Astrocyte (in vitro differentiated cells and primary cell): ENCODE data around the gene LIMS1. TPM values are rescaled to one million over a fixed set of nuclear protein-coding genes. Genes with fewer than 3 reads are reported as not detected.

Source experiments
- DNase-seq: peaks from one replicate; pipeline ENCODE4 v3.0.0-alpha.2; 2010; ENCODE audit warnings: low read depth
- FAIRE-seq: peaks from 2 replicates; lab custom pipeline; 2011; peaks lifted over from hg19 to GRCh38; lab: Jason Lieb, UNC
- H2AFZ ChIP-seq: 2 replicates; pipeline ENCODE4 v1.6.0; 2012; ENCODE audit warnings: low read depth, low read length, inconsistent platforms
- H3K27ac ChIP-seq: 2 replicates; pipeline ENCODE4 v1.5.1; 2011; ENCODE audit warnings: low read depth, low read length, inconsistent platforms
- H3K27me3 ChIP-seq: 2 replicates; pipeline ENCODE4 v1.6.0; 2011; ENCODE audit warnings: low read length, inconsistent platforms; ENCODE audit not compliant: insufficient read depth
- H3K36me3 ChIP-seq: 2 replicates; pipeline ENCODE4 v1.5.1; 2011; ENCODE audit warnings: low read length, inconsistent platforms; ENCODE audit not compliant: insufficient read depth
- H3K4me1 ChIP-seq: 2 replicates; pipeline ENCODE4 v1.5.1; 2011; ENCODE audit warnings: low read length, inconsistent platforms; ENCODE audit not compliant: insufficient read depth
- H3K4me2 ChIP-seq: 2 replicates; pipeline ENCODE4 v1.6.0; 2012; ENCODE audit warnings: low read length, inconsistent platforms
- H3K4me3 ChIP-seq: 2 replicates; pipeline ENCODE4 v1.5.1; 2011; ENCODE audit warnings: low read depth, mild to moderate bottlenecking, low read length, inconsistent platforms; ENCODE audit not compliant: insufficient read depth
- H3K79me2 ChIP-seq: 2 replicates; pipeline ENCODE4 v1.6.0; 2012; ENCODE audit warnings: mild to moderate bottlenecking, low read length, inconsistent platforms; ENCODE audit not compliant: insufficient read depth
- H3K9ac ChIP-seq: 2 replicates; pipeline ENCODE4 v1.6.0; 2012; ENCODE audit warnings: mild to moderate bottlenecking, low read length, inconsistent platforms
- H3K9me3 ChIP-seq: 2 replicates; pipeline ENCODE4 v1.5.1; 2012; ENCODE audit warnings: low read depth, mild to moderate bottlenecking, low read length, inconsistent platforms; ENCODE audit not compliant: insufficient read depth
- H4K20me1 ChIP-seq: 2 replicates; pipeline ENCODE4 v1.6.0; 2012; ENCODE audit warnings: low read length, inconsistent platforms; ENCODE audit not compliant: insufficient read depth
- H3K27ac Mint-ChIP-seq: one replicate; pipeline ENCODE4 v1.8.0; 2021; ENCODE audit warnings: mild to moderate bottlenecking, mixed read lengths; ENCODE audit not compliant: unreplicated experiment
- H3K27me3 Mint-ChIP-seq: one replicate; pipeline ENCODE4 v1.8.0; 2021; ENCODE audit warnings: low read depth, mixed read lengths; ENCODE audit not compliant: unreplicated experiment
- H3K36me3 Mint-ChIP-seq: one replicate; pipeline ENCODE4 v1.8.0; 2021; ENCODE audit warnings: low read depth, mixed read lengths; ENCODE audit not compliant: unreplicated experiment
- H3K4me1 Mint-ChIP-seq: one replicate; pipeline ENCODE4 v1.8.0; 2021; ENCODE audit warnings: low read depth, mixed read lengths; ENCODE audit not compliant: unreplicated experiment
- H3K4me3 Mint-ChIP-seq: one replicate; pipeline ENCODE4 v1.8.0; 2021; ENCODE audit warnings: mild to moderate bottlenecking, moderate library complexity, mixed read lengths; ENCODE audit not compliant: unreplicated experiment
- H3K9me3 Mint-ChIP-seq: one replicate; pipeline ENCODE4 v1.8.0; 2021; ENCODE audit warnings: mild to moderate bottlenecking, mixed read lengths; ENCODE audit not compliant: unreplicated experiment
- EZH2 ChIP-seq: IDR thresholded peaks from 2 replicates; pipeline ENCODE4 v1.6.1; 2012; ENCODE audit warnings: mild to moderate bottlenecking, low read length, inconsistent platforms; ENCODE audit not compliant: insufficient read depth
- total RNA-seq: library from RNA; stranded (reverse); gene quantifications from 2 replicates; pipeline ENCODE4 v1.2.1, GENCODE V29; 2021
- TF ChIP-seq, protein P1 (sequence below): IDR thresholded peaks from 2 replicates; pipeline ENCODE4 v1.5.1; 2011; ENCODE audit warnings: low read depth, mild to moderate bottlenecking, inconsistent platforms, low read length, moderate library complexity; ENCODE audit not compliant: insufficient read depth

Gene LIMS1
- total RNA-seq, 1 donor from 2014 or later: 205 TPM

DNA sequence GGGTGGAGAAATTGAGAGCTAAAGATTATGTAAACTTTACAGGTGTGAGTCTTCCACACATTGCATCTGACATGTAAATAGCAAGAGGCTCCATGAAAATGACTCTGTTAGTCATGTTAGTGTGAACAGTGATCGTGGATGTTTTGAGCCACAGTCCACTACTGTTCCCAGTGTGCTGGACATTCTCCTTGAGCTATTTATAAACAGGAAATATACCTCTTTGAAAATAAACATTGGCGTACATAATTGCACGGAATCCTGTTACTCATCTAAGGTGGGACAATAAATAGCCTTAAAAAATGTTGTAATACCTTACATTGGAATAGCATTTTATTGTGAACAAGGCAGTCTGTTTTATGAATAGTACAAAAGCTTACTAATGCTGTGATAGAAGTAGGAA is 37.0 kb downstream of the LIMS1 start:
- H3K36me3 Mint-ChIP-seq: peaks cover 15% of the 10 kb centered on the region
- TF ChIP-seq, protein P1, sequence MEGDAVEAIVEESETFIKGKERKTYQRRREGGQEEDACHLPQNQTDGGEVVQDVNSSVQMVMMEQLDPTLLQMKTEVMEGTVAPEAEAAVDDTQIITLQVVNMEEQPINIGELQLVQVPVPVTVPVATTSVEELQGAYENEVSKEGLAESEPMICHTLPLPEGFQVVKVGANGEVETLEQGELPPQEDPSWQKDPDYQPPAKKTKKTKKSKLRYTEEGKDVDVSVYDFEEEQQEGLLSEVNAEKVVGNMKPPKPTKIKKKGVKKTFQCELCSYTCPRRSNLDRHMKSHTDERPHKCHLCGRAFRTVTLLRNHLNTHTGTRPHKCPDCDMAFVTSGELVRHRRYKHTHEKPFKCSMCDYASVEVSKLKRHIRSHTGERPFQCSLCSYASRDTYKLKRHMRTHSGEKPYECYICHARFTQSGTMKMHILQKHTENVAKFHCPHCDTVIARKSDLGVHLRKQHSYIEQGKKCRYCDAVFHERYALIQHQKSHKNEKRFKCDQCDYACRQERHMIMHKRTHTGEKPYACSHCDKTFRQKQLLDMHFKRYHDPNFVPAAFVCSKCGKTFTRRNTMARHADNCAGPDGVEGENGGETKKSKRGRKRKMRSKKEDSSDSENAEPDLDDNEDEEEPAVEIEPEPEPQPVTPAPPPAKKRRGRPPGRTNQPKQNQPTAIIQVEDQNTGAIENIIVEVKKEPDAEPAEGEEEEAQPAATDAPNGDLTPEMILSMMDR: no peak
- no peak for TF ChIP-seq EZH2
- Histone ChIP-seq H4K20me1 (peaks cover 53% of the 10 kb centered on the region), H3K9ac (peak overlapping the region; percentile 55), H3K27ac (peak overlapping the region; percentile 75), H3K4me2 (peak overlapping the region; percentile 66), H3K79me2 (peaks cover 99% of the 10 kb centered on the region), H3K4me3 (no peak overlapping the region), H3K4me1 (peaks cover 60% of the 10 kb centered on the region), H3K27me3 (no peaks in the 10 kb centered on the region), H2AFZ (no peak overlapping the region), H3K36me3 (no peaks in the 10 kb centered on the region), H3K9me3 (no peaks in the 10 kb centered on the region)
- DNase-seq (peak; percentile 51), FAIRE-seq (no peak)
- peak overlapping the region; percentile 77 for H3K27ac Mint-ChIP-seq
- peaks cover 57% of the 10 kb centered on the region for H3K4me1 Mint-ChIP-seq
- no peaks in the 10 kb centered on the region for H3K27me3 Mint-ChIP-seq
- H3K4me3 Mint-ChIP-seq: no peak overlapping the region
- H3K9me3 Mint-ChIP-seq: no peaks in the 10 kb centered on the region

- peaks cover 47% of the 10 kb centered on the region for H4K20me1 ChIP-seq
- peak overlapping the region; percentile 48 for H3K9ac ChIP-seq
- H3K4me1 ChIP-seq: peaks cover 63% of the 10 kb centered on the region
- peak overlapping the region; percentile 50 for H3K4me3 Mint-ChIP-seq
- peaks cover 4% of the 10 kb centered on the region for H3K36me3 Mint-ChIP-seq
- H3K79me2 ChIP-seq: peaks cover 99% of the 10 kb centered on the region
- H3K27ac ChIP-seq: peak overlapping the region; percentile 43
- TF ChIP-seq, protein P1: no peak
- TF ChIP-seq EZH2: no peak
- H3K4me3 ChIP-seq: no peak overlapping the region
- FAIRE-seq (no peak), DNase-seq (peak; percentile 62)
- no peaks in the 10 kb centered on the region for H3K27me3 ChIP-seq
- no peaks in the 10 kb centered on the region for H3K9me3 ChIP-seq
- peak overlapping the region; percentile 38 for H3K4me2 ChIP-seq
- H3K9me3 Mint-ChIP-seq: no peaks in the 10 kb centered on the region
- no peaks in the 10 kb centered on the region for H3K27me3 Mint-ChIP-seq
- peaks cover 67% of the 10 kb centered on the region for H3K4me1 Mint-ChIP-seq
- peak overlapping the region; percentile 15 for H3K27ac Mint-ChIP-seq
- H3K36me3 ChIP-seq: no peaks in the 10 kb centered on the region
- H2AFZ ChIP-seq: no peak overlapping the region
These were observed 38.8 kb downstream of the LIMS1 start for GRCh38 chr2:108573061-108573460.

GRCh38 chr2:108574332-108574731 is 40.1 kb downstream of the LIMS1 start:
- Histone ChIP-seq H3K27ac (peak overlapping the region; percentile 16), H3K4me1 (peaks cover 64% of the 10 kb centered on the region), H3K79me2 (peaks cover 98% of the 10 kb centered on the region), H3K9me3 (no peaks in the 10 kb centered on the region), H3K27me3 (no peaks in the 10 kb centered on the region), H3K4me2 (peak overlapping the region; percentile 78), H3K9ac (no peak overlapping the region), H3K36me3 (no peaks in the 10 kb centered on the region), H3K4me3 (no peak overlapping the region), H2AFZ (no peak overlapping the region), H4K20me1 (peaks cover 36% of the 10 kb centered on the region)
- peaks cover 2% of the 10 kb centered on the region for H3K36me3 Mint-ChIP-seq
- FAIRE-seq (no peak), DNase-seq (no peak)
- H3K4me3 Mint-ChIP-seq: peak overlapping the region; percentile 62
- H3K9me3 Mint-ChIP-seq: no peaks in the 10 kb centered on the region
- TF ChIP-seq EZH2: no peak
- TF ChIP-seq, protein P1: no peak
- H3K27ac Mint-ChIP-seq: peak overlapping the region; percentile 79
- H3K27me3 Mint-ChIP-seq: no peaks in the 10 kb centered on the region
- H3K4me1 Mint-ChIP-seq: peaks cover 67% of the 10 kb centered on the region
